Measurements from ENCODE around the gene SIDT1.

DNA sequence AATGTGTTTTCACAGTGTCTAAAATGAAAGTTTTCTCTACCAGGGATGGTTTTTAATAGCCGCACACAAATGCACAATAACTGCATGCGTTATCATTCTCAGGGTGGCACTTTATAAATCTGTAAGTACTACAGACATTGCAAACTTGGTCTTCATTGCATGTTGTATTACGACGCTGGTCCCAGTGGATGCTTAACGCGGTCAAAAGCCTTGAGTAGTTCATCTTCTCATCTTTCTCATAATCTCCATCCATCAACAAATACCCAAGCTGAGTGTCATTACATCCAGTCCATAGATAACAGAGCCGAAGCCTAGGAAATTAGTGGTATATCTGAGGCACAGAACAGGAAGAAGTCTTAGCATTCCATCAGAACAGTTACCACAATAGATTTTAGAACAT is 91.5 kb downstream of the SIDT1 start:
- TF ChIP-seq, protein P1, sequence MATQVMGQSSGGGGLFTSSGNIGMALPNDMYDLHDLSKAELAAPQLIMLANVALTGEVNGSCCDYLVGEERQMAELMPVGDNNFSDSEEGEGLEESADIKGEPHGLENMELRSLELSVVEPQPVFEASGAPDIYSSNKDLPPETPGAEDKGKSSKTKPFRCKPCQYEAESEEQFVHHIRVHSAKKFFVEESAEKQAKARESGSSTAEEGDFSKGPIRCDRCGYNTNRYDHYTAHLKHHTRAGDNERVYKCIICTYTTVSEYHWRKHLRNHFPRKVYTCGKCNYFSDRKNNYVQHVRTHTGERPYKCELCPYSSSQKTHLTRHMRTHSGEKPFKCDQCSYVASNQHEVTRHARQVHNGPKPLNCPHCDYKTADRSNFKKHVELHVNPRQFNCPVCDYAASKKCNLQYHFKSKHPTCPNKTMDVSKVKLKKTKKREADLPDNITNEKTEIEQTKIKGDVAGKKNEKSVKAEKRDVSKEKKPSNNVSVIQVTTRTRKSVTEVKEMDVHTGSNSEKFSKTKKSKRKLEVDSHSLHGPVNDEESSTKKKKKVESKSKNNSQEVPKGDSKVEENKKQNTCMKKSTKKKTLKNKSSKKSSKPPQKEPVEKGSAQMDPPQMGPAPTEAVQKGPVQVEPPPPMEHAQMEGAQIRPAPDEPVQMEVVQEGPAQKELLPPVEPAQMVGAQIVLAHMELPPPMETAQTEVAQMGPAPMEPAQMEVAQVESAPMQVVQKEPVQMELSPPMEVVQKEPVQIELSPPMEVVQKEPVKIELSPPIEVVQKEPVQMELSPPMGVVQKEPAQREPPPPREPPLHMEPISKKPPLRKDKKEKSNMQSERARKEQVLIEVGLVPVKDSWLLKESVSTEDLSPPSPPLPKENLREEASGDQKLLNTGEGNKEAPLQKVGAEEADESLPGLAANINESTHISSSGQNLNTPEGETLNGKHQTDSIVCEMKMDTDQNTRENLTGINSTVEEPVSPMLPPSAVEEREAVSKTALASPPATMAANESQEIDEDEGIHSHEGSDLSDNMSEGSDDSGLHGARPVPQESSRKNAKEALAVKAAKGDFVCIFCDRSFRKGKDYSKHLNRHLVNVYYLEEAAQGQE (IDR thresholded peaks at IDR 0.05; ENCODE audit: low read depth) = no peak
- TF ChIP-seq CEBPB (IDR thresholded peaks at IDR 0.05) = no peak
- TF ChIP-seq CREB1 (IDR thresholded peaks at IDR 0.05; ENCODE audit: low read depth) = no peak
- no peak for TF ChIP-seq EP300 (IDR thresholded peaks at IDR 0.05; ENCODE audit: borderline replicate concordance)
- TF ChIP-seq TCF12 (IDR thresholded peaks at IDR 0.05; ENCODE audit: low read depth) = no peak
